SH-SY5Y (cell line): ENCODE results near the gene ART3.

Source experiments
- GATA2 ChIP-seq: IDR thresholded peaks from 2 replicates; pipeline ENCODE4 v1.6.1; 2011; ENCODE audit warnings: mild to moderate bottlenecking, low read depth, low read length
- GATA3 ChIP-seq: IDR thresholded peaks from 2 replicates; pipeline ENCODE4 v1.6.1; 2011; ENCODE audit warnings: low read depth, mild to moderate bottlenecking, low read length, moderate library complexity

DNA sequence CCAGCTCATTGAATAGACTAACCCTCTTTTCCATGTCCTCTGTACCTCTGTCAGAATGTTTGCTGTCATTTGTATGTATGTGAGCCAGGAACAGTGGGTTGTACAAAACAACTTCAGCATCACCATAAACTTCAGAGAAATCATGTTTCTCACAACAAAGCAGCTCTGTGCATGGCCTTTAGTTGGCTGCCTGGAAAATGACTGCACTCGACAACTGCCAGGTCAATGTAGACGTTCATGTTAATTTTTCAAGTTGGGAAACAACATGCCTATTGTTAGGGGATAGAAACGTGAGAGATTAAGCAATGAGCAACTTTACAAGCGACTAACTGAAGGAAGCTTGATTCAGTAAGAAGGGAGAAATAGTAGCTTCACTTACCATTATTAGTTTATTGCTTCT, 20.8 kb upstream of the ART3 start:
- TF ChIP-seq GATA2 (no peak), GATA3 (no peak)
